ENCODE data around the gene ARFGEF2.
A peak's percentile ranks its signal among the peaks of the same experiment; 100 is the strongest.

ARFGEF2 gene

GRCh38 chr20:48908656-48909319 is 12.7 kb upstream of the ARFGEF2 start:
- Mint-ChIP-seq H3K9me3 (peaks cover 6 to 10% of the 10 kb centered on the region in 2 donors), H3K4me3 (no peak overlapping the region), H3K27ac (no peak overlapping the region), H3K27me3 (no peaks in the 10 kb centered on the region), H3K36me3 (peaks cover 2 to 9% of the 10 kb centered on the region in 2 donors), H3K4me1 (peaks cover 37 to 50% of the 10 kb centered on the region in 2 donors)
- ATAC-seq (replicated peaks) (no peak), DNase-seq (no peak)

GRCh38 chr20:48909910-48910309 is 11.6 kb upstream of the ARFGEF2 start:
- Mint-ChIP-seq H3K27me3 (no peaks in the 10 kb centered on the region), H3K9me3 (peaks cover 6 to 10% of the 10 kb centered on the region in 2 donors), H3K4me1 (peaks cover 30 to 42% of the 10 kb centered on the region in 2 donors), H3K4me3 (no peak overlapping the region), H3K36me3 (peaks cover 2 to 9% of the 10 kb centered on the region in 2 donors), H3K27ac (no peak overlapping the region)
- ATAC-seq (replicated peaks), result no peak
- DNase-seq, result no peak

GRCh38 chr20:48910347-48910781 is 11.1 kb upstream of the ARFGEF2 start:
- ATAC-seq (replicated peaks) (no peak), DNase-seq (no peak)
- peaks cover 2 to 9% of the 10 kb centered on the region in 2 donors for H3K36me3 Mint-ChIP-seq
- peaks cover 6 to 10% of the 10 kb centered on the region in 2 donors for H3K9me3 Mint-ChIP-seq
- H3K4me1 Mint-ChIP-seq, result peaks cover 27 to 37% of the 10 kb centered on the region in 2 donors
- no peak overlapping the region for H3K27ac Mint-ChIP-seq
- no peaks in the 10 kb centered on the region for H3K27me3 Mint-ChIP-seq
- H3K4me3 Mint-ChIP-seq, result no peak overlapping the region

GRCh38 chr20:48912065-48912464 is 9.4 kb upstream of the ARFGEF2 start:
- H3K27ac Mint-ChIP-seq, result peak overlapping the region; percentile 31
- ATAC-seq (replicated peaks), result peak; percentile 98 to 99
- H3K9me3 Mint-ChIP-seq, result peaks cover 6 to 10% of the 10 kb centered on the region in 2 donors
- no peak overlapping the region for H3K4me3 Mint-ChIP-seq
- H3K4me1 Mint-ChIP-seq, result peaks cover 22 to 29% of the 10 kb centered on the region in 2 donors
- H3K36me3 Mint-ChIP-seq, result peaks cover 2 to 9% of the 10 kb centered on the region in 2 donors
- H3K27me3 Mint-ChIP-seq, result no peaks in the 10 kb centered on the region
- peak; percentile 74 for DNase-seq

GRCh38 chr20:48916699-48917098 is 4.8 kb upstream of the ARFGEF2 start:
- Mint-ChIP-seq H3K4me3 (no peak overlapping the region), H3K4me1 (peaks cover 23 to 35% of the 10 kb centered on the region in 2 donors), H3K27ac (no peak overlapping the region), H3K9me3 (no peaks in the 10 kb centered on the region), H3K27me3 (no peaks in the 10 kb centered on the region), H3K36me3 (peaks cover 3 to 4% of the 10 kb centered on the region in 2 donors)
- DNase-seq (no peak), ATAC-seq (replicated peaks) (no peak)

- Mint-ChIP-seq H3K27me3 (no peaks in the 10 kb centered on the region), H3K9me3 (no peaks in the 10 kb centered on the region), H3K27ac (no peak overlapping the region), H3K4me3 (peak overlapping the region in 1 of 2 donors; percentile 93), H3K36me3 (peaks cover 6 to 9% of the 10 kb centered on the region in 2 donors), H3K4me1 (peaks cover 28 to 41% of the 10 kb centered on the region in 2 donors)
- DNase-seq (no peak), ATAC-seq (replicated peaks) (no peak)
Measured at GRCh38 chr20:48919336-48919881, 2.1 kb upstream of the ARFGEF2 start.

GRCh38 chr20:48919882-48920526 is 1.5 kb upstream of the ARFGEF2 start:
- Mint-ChIP-seq H3K36me3 (peaks cover 6 to 9% of the 10 kb centered on the region in 2 donors), H3K27me3 (no peaks in the 10 kb centered on the region), H3K9me3 (no peaks in the 10 kb centered on the region), H3K27ac (peak overlapping the region; percentile 95), H3K4me3 (peak overlapping the region; percentile 93 to 98), H3K4me1 (peaks cover 32 to 47% of the 10 kb centered on the region in 2 donors)
- no peak for DNase-seq
- ATAC-seq (replicated peaks), result no peak

GRCh38 chr20:48920527-48921167 is 864 bp upstream of the ARFGEF2 start:
- H3K9me3 Mint-ChIP-seq, result no peaks in the 10 kb centered on the region
- ATAC-seq (replicated peaks) (no peak), DNase-seq (no peak)
- no peaks in the 10 kb centered on the region for H3K27me3 Mint-ChIP-seq
- peaks cover 6 to 9% of the 10 kb centered on the region in 2 donors for H3K36me3 Mint-ChIP-seq
- peak overlapping the region; percentile 93 to 98 for H3K4me3 Mint-ChIP-seq
- peak overlapping the region; percentile 95 for H3K27ac Mint-ChIP-seq
- peaks cover 33 to 53% of the 10 kb centered on the region in 2 donors for H3K4me1 Mint-ChIP-seq

GRCh38 chr20:48921883-48922820 is 641 bp downstream of the ARFGEF2 start:
- no peaks in the 10 kb centered on the region for H3K9me3 Mint-ChIP-seq
- H3K4me3 Mint-ChIP-seq, result peak overlapping the region; percentile 96 to 97
- H3K27me3 Mint-ChIP-seq, result no peaks in the 10 kb centered on the region
- peaks cover 43 to 68% of the 10 kb centered on the region in 2 donors for H3K4me1 Mint-ChIP-seq
- H3K27ac Mint-ChIP-seq, result peak overlapping the region; percentile 99
- ATAC-seq (replicated peaks) (peak; percentile 60 to 64), DNase-seq (no peak)
- peaks cover 7 to 16% of the 10 kb centered on the region in 2 donors for H3K36me3 Mint-ChIP-seq

- Mint-ChIP-seq H3K36me3 (peaks cover 7 to 17% of the 10 kb centered on the region in 2 donors), H3K9me3 (no peaks in the 10 kb centered on the region), H3K27ac (peak overlapping the region; percentile 99), H3K27me3 (no peaks in the 10 kb centered on the region), H3K4me1 (peaks cover 45 to 70% of the 10 kb centered on the region in 2 donors), H3K4me3 (peak overlapping the region; percentile 64 to 97)
- DNase-seq, result no peak
- ATAC-seq (replicated peaks), result no peak
Measured at GRCh38 chr20:48923149-48923718, 1.7 kb downstream of the ARFGEF2 start.

- Mint-ChIP-seq H3K36me3 (peaks cover 7 to 17% of the 10 kb centered on the region in 2 donors), H3K27me3 (no peaks in the 10 kb centered on the region), H3K9me3 (no peaks in the 10 kb centered on the region), H3K4me1 (peaks cover 45 to 70% of the 10 kb centered on the region in 2 donors), H3K4me3 (peak overlapping the region; percentile 64 to 97), H3K27ac (peak overlapping the region; percentile 92)
- DNase-seq, result no peak
- no peak for ATAC-seq (replicated peaks)
Measured at GRCh38 chr20:48924756-48925109, 3.2 kb downstream of the ARFGEF2 start.

GRCh38 chr20:48926267-48926666 is 4.8 kb downstream of the ARFGEF2 start:
- H3K9me3 Mint-ChIP-seq, result no peaks in the 10 kb centered on the region
- peak overlapping the region; percentile 79 for H3K27ac Mint-ChIP-seq
- H3K27me3 Mint-ChIP-seq, result no peaks in the 10 kb centered on the region
- ATAC-seq (replicated peaks), result no peak
- H3K4me1 Mint-ChIP-seq, result peaks cover 34 to 55% of the 10 kb centered on the region in 2 donors
- H3K36me3 Mint-ChIP-seq, result peaks cover 5 to 14% of the 10 kb centered on the region in 2 donors
- peak overlapping the region; percentile 23 to 37 for H3K4me3 Mint-ChIP-seq
- no peak for DNase-seq

- DNase-seq, result peak; percentile 18
- H3K36me3 Mint-ChIP-seq, result peaks cover 5 to 13% of the 10 kb centered on the region in 2 donors
- H3K27me3 Mint-ChIP-seq, result no peaks in the 10 kb centered on the region
- ATAC-seq (replicated peaks), result peak; percentile 33 to 45
- peak overlapping the region; percentile 79 for H3K27ac Mint-ChIP-seq
- peaks cover 34 to 53% of the 10 kb centered on the region in 2 donors for H3K4me1 Mint-ChIP-seq
- H3K9me3 Mint-ChIP-seq, result no peaks in the 10 kb centered on the region
- H3K4me3 Mint-ChIP-seq, result peak overlapping the region; percentile 7 to 37
Measured at GRCh38 chr20:48926821-48927220, 5.3 kb downstream of the ARFGEF2 start.

Data from stimulated activated naive B cell treated with anti-CD40 and anti-IgM and Interleukin-4, amounts not matched to agents 10 μg/mL and 1 μg/mL and 100 μg/mL, for 72 hours (primary cell).